Measurements from ENCODE around the gene TREM2. TPM values are rescaled to one million over a fixed set of nuclear protein-coding genes. Genes with fewer than 3 reads are reported as not detected.

Gene TREM2
- total and polyA plus RNA-seq, 2 of the 8 experiments (the other 6 are each of a cell fraction or from before 2014, with no cell fraction given), result 0.20 TPM; not detected in 1

- TF ChIP-seq CHD7 (IDR thresholded peaks at IDR 0.05; ENCODE audit: insufficient replicate concordance, low read length) (no peak), MAX (IDR thresholded peaks at IDR 0.05) (no peak), POLR2A (IDR thresholded peaks at IDR 0.05; ENCODE audit: control extremely low read depth in 1 of 2, low read depth in 2 of 2, low read length in 2 of 2) (no peak), TEAD4 (IDR thresholded peaks at IDR 0.05; ENCODE audit: low read depth, low read length) (no peak), CHD2 (IDR thresholded peaks at IDR 0.05; ENCODE audit: low read length) (no peak), SIRT6 (IDR thresholded peaks at IDR 0.05; ENCODE audit: low read length) (no peak), CHD1 (IDR thresholded peaks at IDR 0.05; ENCODE audit: low read depth, low read length) (no peak), SAP30 (IDR thresholded peaks at IDR 0.05; ENCODE audit: insufficient read depth, insufficient replicate concordance, low read length) (no peak), CBX8 (IDR thresholded peaks at IDR 0.05; ENCODE audit: borderline replicate concordance, low read depth, low read length) (no peak)
Observed at GRCh38 chr6:41177287-41177686, 14.4 kb upstream of the TREM2 start (continued).
